H1 (cell line): ENCODE measurements around the gene ANGPTL2. TPM values are rescaled to one million over a fixed set of nuclear protein-coding genes. Genes with fewer than 3 reads are reported as not detected.

ENCODE experiments used
- BRCA1 ChIP-seq: IDR thresholded peaks from 2 replicates; pipeline ENCODE4 v1.6.1; 2012; ENCODE audit warnings: low read depth, low read length, improper control_type of control experiment
- HDAC2 ChIP-seq, 2 experiments: fragments of 300-600 bp in 1 of 2; sonication (generic) in 1 of 2; IDR thresholded peaks; 2 replicates each; pipeline ENCODE4 v1.6.1; 2011 to 2012; ENCODE audit warnings: low read depth in 2 of 2, low read length in 2 of 2, mild to moderate bottlenecking in 2 of 2, moderate library complexity in 2 of 2, borderline replicate concordance in 1 of 2, inconsistent platforms in 1 of 2
- polyA plus RNA-seq, 7 experiments: library from polyadenylated mRNA; depleted of rRNA in 3 of 7; stranded (reverse) in 5 of 7; unstranded in 2 of 7; fragments of >200 nt in 5 of 7; fragments of 200-250 nt in 2 of 7; gene quantifications; 1 replicate in 5 of 7; 2 replicates in 1 of 7; 4 replicates in 1 of 7; pipeline versions ENCODE4 v1.2.1 to v1.2.3, GENCODE V29; 2011 to 2013; ENCODE audit warnings: missing spikeins in 2 of 7, mixed read lengths in 2 of 7
- total RNA-seq: library from RNA; stranded (reverse); fragmentation: NEBNext Ultra II Directional; extraction: Animal tissue kit (Norgen Biotek cat#: 25700); gene quantifications from 2 replicates; pipeline ENCODE4 v1.2.1, GENCODE V29; 2021
- TF ChIP-seq, protein P1 (sequence below): IDR thresholded peaks from 2 replicates; pipeline ENCODE4 v1.6.1; 2011; ENCODE audit warnings: low read length, improper control_type of control experiment

Gene ANGPTL2
- total and polyA plus RNA-seq, 2 of the 8 experiments (the other 6 are each of a cell fraction or from before 2014, with no cell fraction given): 9.0 to 10.6 TPM

DNA sequence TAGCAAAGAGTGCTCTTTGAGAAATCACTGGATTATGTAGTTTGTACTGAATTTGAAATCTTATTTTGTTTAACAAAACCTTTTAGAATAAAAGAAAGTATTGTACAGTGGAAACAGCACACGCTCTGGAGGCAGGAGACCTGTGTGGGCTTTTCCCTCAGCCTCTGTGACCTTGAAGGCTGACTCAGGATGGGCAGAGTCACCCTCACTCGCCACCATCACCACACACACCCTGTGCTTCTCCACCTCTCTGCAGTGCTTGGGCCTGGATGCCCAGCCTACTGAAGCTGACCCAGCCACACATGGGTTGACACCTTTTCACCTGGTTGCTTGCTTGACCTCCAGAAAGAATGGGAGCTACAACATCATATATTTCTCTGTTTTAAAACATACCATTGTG lies 19.6 kb downstream of the ANGPTL2 start (continued):
- TF ChIP-seq, protein P1, sequence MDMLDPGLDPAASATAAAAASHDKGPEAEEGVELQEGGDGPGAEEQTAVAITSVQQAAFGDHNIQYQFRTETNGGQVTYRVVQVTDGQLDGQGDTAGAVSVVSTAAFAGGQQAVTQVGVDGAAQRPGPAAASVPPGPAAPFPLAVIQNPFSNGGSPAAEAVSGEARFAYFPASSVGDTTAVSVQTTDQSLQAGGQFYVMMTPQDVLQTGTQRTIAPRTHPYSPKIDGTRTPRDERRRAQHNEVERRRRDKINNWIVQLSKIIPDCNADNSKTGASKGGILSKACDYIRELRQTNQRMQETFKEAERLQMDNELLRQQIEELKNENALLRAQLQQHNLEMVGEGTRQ: no peak
- TF ChIP-seq BRCA1: no peak
- no peak for TF ChIP-seq HDAC2 (IDR thresholded peaks at IDR 0.05; ENCODE audit: borderline replicate concordance in 1 of 2, low read depth in 2 of 2, low read length in 2 of 2)
